Ramos (cell line): ENCODE data around the gene TFDP2.
"Not testable (repeated sequence)": the region's sequence is repeated elsewhere in the genome, so short reads cannot be mapped to it uniquely, and the experiment has no call there.

Source experiments
- in situ Hi-C: fragments of 300-500 bp; cut with MboI; formaldehyde crosslinking; loops from one replicate; pipeline ENCODE4 v1.14.3; 2022; ENCODE audit warnings: low sequenced_read_pairs; ENCODE audit not compliant: unreplicated experiment

TFDP2 gene

GRCh38 chr3:141938011-141938500 lies 211.3 kb downstream of the TFDP2 start:
- in situ Hi-C loops, result loop anchor here (10.0 kb wide), 1 partner anchor 337 kb away; no protein-coding TSS in a partner anchor

DNA sequence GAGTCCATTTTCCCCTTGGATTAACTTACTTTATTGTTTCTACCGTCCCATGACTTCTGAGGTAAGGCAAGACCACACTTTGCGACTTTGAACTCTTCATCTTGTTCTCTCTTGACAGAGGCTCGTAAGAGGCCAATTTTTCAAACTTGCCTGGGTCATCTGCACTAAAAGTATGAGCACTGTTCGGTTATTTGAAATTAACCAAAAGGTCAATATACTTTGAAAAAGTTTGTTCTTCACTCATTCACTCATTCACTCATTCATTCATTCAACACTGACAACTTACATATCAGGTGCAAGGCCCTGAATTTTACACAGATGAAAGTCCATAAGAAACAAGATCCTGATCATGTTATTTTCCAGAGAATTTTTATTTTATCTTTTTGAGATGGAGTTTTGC lies 215.0 kb downstream of the TFDP2 start:
- in situ Hi-C loops, result loop anchor here (10.0 kb wide), 1 partner anchor 340 kb away; no protein-coding TSS in a partner anchor

- in situ Hi-C loops, result loop anchor here (10.0 kb wide), 1 partner anchor 341 kb away; no protein-coding TSS in a partner anchor
These were observed 215.7 kb downstream of the TFDP2 start for GRCh38 chr3:141933421-141934300.

GRCh38 chr3:141930801-141931200 lies 218.5 kb downstream of the TFDP2 start:
- in situ Hi-C loops, result loop anchor here (10.0 kb wide), 1 partner anchor 344 kb away; no protein-coding TSS in a partner anchor

- in situ Hi-C loops, result no loop called here
These were observed 219.9 kb downstream of the TFDP2 start for GRCh38 chr3:141929341-141929995.

DNA sequence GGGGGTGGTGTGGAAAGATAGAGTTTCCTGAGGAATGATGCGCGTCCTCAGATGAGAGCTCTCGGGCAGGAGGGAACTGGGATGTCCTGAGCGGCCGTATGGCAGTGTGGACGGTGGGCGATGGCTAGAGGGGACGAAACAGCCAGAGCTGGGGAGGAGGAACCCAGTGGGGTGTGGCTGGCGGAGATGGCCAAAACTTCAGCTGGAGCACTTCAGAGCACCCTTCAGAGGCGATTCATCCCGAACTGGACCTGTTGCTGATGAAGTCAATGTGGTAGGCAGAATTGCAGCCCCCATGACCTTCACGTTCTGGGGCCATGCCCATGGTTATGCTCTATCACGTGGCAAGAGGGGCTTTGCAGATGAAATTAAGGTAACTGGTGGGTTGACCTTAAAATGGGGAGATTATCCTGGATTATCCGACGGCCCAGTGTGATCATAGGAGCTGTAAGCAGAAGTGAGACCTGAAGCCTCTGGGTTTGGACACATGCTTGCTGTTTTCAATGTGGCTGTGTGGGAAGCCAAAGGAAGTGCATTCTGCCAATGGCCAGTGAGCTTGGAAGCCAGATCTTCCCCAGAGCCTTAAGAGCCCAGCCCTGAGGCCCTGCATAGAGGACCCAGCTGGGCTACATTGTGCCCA lies 220.6 kb downstream of the TFDP2 start:
- in situ Hi-C loops, result no loop called here

DNA sequence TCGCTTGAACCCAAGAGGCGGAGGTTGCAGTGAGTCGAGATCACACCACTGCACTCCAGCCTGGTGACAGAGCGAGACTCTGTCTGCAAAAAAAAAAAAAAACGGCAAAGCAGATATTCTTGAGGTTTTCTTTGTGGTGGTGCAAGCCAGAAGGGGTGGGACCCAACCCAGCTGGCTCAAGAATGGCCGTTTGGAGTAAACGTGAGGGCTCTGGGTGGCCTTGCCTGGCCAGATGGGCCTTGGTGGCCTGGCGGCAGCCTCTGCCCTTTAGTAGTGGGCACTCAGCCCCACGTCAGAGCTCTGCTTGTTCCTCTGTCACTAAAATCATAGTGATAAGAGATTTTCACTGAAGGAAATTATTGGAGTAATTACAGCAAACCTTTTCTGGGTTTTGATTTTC lies 222.4 kb downstream of the TFDP2 start:
- in situ Hi-C loops, result no loop called here

GRCh38 chr3:141925677-141926076 lies 223.7 kb downstream of the TFDP2 start:
- in situ Hi-C loops, result not testable (repeated sequence)

GRCh38 chr3:141921316-141921715 lies 228.0 kb downstream of the TFDP2 start:
- in situ Hi-C loops, result no loop called here

GRCh38 chr3:141920701-141921100 lies 228.6 kb downstream of the TFDP2 start:
- in situ Hi-C loops, result no loop called here

- in situ Hi-C loops, result no loop called here
These were observed 233.6 kb downstream of the TFDP2 start for GRCh38 chr3:141915766-141916165.

- in situ Hi-C loops, result no loop called here
These were observed 234.3 kb downstream of the TFDP2 start for GRCh38 chr3:141915016-141915415.

DNA sequence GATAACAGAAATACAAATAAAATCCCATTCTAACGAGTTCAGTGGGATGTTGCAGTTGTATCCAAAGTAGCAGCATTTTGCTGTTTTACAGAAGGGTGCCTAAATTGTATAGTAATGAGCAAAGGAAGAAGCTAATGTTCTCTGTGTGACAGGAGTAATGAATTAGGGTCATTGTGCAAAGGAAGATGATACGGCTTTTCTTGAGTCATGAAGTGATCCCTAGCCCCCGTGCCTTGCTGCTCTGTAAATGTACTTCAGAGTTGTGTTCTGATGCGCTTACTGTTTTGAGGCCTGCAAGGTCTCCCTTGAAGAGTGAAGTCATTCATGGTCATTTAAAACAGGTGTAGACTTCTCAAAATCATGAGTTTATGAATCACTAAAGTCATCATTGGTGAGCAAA lies 235.0 kb downstream of the TFDP2 start:
- in situ Hi-C loops, result no loop called here

GRCh38 chr3:141913150-141913811 lies 236.1 kb downstream of the TFDP2 start:
- in situ Hi-C loops, result no loop called here

- in situ Hi-C loops, result not testable (repeated sequence)
These were observed 239.4 kb downstream of the TFDP2 start for GRCh38 chr3:141909986-141910385.

- in situ Hi-C loops, result no loop called here
These were observed 239.9 kb downstream of the TFDP2 start for GRCh38 chr3:141909408-141909807.

- in situ Hi-C loops, result no loop called here
These were observed 244.2 kb downstream of the TFDP2 start for GRCh38 chr3:141905129-141905528.

- in situ Hi-C loops, result no loop called here
These were observed 245.1 kb downstream of the TFDP2 start for GRCh38 chr3:141904203-141904602.

- in situ Hi-C loops, result no loop called here
These were observed 247.4 kb downstream of the TFDP2 start for GRCh38 chr3:141901914-141902313.

GRCh38 chr3:141900343-141900742 lies 249.0 kb downstream of the TFDP2 start:
- in situ Hi-C loops, result no loop called here
